Renal pelvis (tissue), 4 donors: ENCODE results near the gene HBD. TPM values are rescaled to one million over a fixed set of nuclear protein-coding genes. Genes with fewer than 3 reads are reported as not detected.
"Not testable (repeated sequence)": the region's sequence is repeated elsewhere in the genome, so short reads cannot be mapped to it uniquely, and the experiment has no call there.

ENCODE experiments used
- DNase-seq: peaks from one replicate; pipeline ENCODE4 v3.0.0-alpha.2; 2013
- polyA plus RNA-seq, 3 donors: library from polyadenylated mRNA; unstranded; fragments of 120-200 nt; gene quantifications; one replicate each; pipeline ENCODE4 v1.2.1, GENCODE V29; 2013; ENCODE audit not compliant: insufficient read length in 3 of 3

Gene HBD
- polyA plus RNA-seq, 3 donors, result 0.68 to 1.1 (median 0.93) TPM

DNA sequence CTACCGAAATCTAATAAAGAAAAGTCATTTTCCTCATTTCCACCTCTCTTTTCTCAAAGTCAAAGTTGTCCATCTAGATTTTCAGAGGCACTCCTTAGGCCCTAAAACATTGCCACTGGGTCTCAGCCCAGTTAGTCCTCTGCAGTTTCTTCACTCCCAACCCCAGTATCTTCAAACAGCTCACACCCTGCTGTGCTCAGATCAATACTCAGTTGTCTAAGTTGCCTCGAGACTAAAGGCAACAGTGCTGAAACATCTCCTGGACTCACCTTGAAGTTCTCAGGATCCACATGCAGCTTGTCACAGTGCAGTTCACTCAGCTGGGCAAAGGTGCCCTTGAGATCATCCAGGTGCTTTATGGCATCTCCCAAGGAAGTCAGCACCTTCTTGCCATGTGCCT is 19.7 kb upstream of the HBD start:
- DNase-seq, result not testable (repeated sequence)

DNA sequence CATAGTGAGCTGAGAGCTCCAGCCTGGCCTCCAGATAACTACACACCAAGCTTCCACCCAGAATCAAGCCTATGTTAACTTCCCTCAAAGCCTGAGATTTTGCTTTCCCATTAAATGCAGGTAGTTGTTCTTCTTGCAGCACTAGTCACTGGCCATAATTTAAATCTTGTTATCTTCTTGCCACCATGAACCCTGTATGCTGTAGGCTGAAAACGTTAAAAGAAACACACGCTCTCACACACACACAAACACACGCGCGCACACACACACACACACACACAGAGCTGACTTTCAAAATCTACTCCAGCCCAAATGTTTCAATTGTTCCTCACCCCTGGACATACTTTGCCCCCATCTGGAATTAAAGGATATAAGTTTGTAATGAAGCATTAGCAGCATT is 19.2 kb upstream of the HBD start:
- DNase-seq, result not testable (repeated sequence)

DNA sequence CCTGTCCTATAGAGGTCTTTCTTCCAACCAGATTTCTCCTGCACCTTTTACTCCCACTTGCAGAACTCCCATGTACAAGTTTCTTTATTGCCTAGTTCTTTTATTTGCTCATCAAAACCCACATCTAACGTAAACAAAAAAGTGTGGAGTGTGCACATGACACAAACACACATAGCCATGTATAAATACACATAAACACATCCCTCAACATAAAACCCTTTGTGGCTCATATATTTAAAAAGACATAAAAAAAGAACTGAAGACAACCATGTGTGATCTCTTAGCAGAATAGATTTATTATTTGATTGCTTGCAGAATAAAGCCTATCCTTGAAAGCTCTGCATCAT is 18.6 kb upstream of the HBD start:
- DNase-seq, result no peak

DNA sequence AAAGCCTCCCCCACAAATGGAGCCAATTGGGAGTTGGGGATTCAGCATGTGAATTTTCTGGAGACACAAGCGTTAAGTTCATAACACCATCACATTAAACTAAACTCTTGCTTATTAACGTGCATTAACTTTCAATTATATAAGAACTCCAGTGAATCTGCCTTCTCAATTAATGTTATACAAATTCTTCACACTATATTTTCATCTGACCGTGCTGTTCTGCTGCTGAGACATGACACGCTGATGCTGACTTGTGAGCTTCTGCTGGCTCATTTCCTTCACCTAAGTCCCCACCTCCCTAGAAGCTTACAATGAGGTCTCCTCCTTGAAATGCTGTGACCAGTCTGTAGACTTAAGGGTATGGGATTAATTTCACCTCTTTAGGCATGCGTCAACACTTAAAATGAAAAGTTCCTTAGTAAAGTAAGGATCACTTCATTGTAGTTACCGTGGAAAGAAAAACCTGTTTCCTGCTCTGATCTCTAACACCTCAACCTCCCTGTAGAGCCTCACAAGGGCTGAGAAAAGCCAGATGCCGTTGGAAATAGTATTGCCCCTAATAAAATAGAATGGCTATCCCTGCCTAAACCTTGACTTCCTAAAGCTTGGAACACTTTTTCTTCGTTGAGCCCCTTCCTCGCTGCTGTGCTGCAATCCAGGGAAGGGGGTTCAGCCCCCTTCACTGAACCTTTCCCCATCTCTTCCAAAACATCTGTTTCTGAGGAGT is 18.1 kb upstream of the HBD start:
- DNase-seq, result no peak

DNA sequence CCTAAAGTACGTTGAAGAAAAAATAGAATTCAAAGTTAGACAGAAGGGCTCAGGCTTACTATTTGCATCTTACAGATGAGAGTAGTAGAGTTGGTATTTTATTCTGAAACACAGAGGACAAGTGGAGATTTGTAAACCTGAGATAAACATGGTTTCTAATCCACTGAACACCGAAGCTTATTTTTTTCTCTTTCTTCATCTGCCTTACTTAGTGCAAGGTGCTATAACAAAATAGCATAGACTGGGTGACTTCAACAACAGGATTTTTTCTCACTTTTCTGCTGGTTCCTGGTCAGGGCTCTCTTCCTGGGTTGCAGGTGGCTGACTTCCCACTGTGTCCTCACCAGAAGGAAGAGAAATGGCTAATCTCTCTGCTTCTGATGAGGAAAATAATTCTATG is 17.5 kb upstream of the HBD start:
- no peak for DNase-seq

DNA sequence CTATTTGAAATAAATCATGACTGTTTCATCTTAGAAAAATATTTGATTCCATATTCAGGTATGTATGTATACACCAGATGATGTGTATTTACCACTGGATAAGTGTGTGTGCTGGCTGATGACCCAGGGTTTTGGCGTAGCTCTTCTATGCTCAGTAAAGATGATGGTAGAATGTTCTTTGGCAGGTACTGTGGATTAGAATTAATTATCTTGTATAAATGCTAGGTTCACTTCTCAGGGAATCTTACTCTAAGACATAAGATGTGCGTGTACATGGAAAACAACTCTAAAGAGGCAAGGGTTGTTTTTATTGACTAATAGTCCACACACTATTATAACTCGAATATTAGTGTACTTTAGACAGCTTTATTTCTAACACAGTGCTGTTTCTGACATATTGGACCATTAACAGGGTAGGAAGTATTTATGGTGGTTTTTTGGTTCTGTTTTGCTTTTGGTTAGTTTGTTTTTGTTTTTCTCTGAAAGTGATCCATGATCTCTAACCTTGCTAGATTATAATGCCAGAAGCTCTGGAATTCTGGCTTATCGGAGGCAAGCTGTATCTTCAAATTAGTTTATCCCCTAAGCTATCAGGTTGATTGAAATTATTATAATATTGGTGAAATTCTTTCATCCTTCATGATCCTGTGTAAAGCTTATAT is 16.4 kb upstream of the HBD start:
- DNase-seq, result no peak

DNA sequence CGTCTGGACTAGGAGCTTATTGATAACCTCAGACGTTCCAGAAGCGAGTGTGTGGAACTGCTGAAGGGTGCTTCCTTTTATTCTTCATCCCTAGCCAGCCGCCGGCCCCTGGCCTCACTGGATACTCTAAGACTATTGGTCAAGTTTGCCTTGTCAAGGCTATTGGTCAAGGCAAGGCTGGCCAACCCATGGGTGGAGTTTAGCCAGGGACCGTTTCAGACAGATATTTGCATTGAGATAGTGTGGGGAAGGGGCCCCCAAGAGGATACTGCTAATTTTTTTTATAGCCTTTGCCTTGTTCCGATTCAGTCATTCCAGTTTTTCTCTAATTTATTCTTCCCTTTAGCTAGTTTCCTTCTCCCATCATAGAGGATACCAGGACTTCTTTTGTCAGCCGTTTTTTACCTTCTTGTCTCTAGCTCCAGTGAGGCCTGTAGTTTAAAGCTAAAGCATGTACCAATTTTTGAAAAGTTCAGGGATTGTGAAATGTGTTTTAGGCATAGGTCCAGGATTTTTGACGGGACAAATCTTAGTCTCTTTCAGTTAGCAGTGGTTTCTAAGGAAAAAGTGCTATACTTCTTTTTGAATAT is 15.6 kb upstream of the HBD start, which contains the start of gene HBG1:
TSS of gene HBG1 (minus strand) at position 51 of the 590 bp plus-strand sequence. CDS start 53 bp downstream, outside the sequence.
- DNase-seq, result not testable (repeated sequence)

DNA sequence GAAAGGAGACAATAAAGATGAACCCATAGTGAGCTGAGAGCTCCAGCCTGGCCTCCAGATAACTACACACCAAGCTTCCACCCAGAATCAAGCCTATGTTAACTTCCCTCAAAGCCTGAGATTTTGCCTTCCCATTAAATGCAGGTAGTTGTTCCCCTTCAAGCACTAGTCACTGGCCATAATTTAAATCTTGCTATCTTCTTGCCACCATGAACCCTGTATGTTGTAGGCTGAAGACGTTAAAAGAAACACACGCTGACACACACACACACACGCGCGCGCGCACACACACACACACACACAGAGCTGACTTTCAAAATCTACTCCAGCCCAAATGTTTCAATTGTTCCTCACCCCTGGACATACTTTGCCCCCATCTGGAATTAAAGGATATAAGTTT is 14.2 kb upstream of the HBD start:
- DNase-seq, result not testable (repeated sequence)

DNA sequence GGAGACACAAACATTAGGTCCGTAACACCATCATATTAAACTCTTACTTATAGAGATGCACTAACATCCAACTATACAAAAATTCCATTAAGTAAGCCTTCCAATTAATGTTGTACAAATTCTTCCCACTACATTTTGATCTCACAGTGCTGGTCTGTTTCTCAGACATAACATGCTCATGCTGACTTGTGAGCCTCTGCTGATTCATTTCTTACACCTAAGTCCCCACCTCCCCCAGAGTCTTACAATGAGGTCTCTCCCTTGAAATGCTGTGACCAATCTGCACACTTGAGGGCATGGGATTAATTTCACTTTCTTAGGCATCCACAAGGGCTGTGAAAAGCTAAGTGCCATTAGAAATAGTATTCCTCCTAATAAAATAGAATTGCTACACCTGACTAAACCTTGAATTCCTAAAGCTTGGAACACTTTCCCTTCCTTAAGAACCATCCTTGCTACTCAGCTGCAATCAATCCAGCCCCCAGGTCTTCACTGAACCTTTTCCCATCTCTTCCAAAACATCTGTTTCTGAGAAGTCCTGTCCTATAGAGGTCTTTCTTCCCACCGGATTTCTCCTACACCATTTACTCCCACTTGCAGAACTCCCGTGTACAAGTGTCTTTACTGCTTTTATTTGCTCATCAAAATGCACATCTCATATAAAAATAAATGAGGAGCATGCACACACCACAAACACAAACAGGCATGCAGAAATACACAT is 13.3 kb upstream of the HBD start:
- no peak for DNase-seq

DNA sequence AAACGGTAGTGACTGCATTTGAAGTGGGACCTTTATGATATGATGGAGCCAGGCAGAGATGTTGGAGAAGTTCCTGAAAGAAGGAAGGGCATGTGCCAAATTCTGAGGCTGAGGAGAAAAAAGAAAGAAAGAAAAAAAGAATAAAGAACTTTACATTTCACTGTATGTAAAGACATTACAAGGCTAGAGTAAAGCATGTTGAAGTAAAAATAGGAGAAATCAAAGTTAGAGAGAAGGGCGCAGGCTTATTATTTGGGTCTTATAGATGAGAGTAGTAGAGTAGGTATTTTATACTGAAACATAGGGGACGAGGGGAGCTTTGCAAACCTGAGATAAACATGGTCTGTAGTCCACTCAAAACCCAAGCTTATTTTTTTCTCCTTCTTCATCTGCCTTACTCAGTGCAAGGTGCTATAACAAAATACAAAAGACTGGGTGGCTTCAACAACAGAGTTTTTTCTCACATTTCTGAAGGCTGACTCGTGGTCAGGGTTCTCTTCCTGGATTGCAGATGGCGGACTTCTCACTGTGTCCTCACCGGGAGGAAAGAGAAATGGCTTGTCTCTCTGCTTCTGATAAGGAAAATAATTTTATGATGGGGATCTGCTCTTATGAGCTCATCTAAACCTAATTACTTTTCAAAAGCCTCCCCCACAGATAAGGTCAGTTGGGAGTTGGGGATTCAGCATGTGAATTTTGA is 12.6 kb upstream of the HBD start:
- DNase-seq, result no peak

DNA sequence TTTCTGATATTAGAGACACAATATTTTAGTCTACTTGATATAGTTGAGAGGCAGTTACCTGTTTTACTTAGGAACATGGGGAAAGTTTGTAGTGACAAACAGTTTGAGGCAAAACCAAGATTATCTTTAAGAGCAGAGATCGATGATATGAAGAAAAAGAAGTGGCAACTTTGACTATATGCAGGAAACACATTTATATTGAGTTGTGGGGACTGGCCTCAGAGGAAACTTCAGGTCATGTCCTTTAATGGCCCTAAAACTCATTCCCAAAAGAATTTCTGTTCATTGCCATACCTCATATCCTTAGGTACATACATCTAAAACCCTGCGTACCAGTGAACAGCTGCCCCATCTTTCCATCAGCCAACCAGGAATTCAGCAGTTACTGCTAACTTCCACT is 10.9 kb upstream of the HBD start:
- no peak for DNase-seq

DNA sequence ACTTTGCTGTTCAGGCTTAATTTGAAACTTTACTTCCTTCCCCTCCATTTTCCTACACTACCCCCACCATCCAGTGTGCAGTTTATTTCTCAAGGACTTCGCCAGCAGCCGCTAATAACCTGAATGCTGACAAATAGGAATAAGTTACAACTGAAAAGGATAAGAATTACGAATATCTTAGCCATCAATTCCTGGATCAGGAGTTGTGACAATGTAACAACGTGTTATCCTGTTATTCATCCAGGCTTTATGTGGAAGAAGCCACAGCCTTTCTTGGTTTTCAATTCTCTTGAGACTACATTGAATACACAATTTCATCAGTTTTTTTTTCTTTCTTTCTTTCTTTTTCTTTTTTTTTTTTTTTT is 9.5 kb upstream of the HBD start:
- no peak for DNase-seq

DNA sequence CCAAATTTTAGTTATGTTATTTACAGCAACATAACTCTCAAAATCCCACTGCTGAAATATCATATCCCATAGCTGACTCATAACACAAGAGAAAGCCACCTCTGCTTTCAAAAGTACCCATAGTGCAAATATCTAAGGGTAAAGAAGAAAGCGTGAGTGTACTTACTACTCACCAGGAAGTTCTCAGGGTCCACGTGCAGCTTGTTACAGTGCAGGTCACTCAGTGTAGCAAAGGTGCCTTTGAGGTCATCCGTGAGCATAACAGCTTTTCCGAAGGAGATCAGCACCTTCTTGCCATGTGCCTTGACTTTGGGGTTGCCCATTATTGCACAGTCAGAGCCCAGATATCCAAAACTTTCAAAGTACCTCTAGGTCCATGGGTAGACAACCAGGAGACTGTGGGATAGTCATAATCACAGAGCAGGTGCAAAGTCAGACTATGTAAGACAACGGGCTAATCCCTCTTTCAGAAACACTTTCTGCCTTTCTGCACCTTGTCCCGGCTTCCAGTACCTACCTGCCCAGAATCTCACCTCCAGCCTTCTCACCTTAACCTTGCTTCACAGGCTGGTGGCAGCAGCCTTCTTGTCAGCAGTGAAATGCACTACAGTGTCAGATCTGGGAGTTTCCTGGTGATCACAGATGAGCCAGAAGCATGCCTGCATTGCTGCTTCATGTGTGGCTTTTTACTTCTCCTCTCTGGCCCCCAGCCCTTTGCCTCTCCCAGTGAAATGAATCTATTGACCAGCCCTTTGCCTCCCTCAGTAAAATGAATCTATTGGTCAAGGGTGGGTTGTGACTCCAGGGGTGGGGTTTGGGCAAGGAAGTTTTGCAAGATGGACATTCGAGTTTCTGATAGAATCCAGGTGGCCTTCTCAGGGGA is 8.9 kb upstream of the HBD start:
- no peak for DNase-seq

DNA sequence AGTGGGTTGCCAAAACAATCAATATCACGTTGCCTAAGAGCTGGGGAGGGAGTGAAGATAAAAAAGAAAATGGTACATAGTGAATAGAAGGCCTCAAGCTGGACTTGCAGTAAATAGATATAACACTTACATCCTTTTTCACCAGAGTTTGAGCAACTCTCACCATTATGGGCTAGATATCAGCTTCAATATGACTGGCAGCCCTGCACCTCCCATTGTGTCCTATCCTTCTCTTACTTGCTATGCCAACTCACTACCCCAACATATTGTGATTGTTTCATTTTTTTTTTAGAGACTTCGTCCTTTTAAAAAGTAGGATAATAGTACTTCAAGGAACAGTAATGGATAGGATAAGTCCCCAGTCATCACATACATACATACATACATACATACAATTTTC is 7.9 kb upstream of the HBD start:
- no peak for DNase-seq

DNA sequence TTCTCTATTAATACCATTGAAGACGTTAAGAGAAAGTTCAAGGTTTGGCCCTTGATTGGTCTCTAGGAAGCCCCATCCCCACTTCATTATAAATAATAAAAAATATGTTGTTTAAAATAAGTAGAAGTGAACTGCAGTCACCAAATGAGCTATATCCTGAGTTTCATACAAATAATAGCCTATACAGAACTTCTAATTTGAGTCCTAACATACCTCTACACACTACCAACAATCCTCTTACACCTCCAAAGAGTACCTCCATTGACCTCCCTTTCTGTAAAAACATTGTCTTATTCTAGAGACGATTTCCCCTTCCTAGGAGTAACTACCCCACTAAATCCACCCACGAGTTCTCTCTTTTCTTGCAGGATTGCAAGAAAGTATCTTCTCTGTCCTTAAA is 7.2 kb upstream of the HBD start:
- no peak for DNase-seq

DNA sequence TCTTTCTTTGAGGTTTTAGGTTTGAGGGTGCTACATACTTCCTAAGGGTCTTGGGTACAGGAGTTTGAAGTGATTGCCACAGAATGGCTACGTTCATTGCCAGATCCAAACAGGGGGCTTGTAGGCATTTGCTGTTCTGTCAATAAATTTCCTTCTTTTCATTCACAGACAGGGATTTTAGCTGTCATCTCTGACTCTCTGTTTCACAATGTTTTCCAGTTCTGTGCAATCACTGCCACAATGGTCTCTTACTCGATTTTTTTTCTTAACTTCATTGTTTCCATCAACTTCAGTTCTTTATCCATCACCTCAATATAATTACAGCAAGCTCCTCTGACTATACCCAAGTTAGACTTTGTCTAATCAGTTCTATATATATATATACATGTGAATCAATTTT is 6.2 kb upstream of the HBD start:
- DNase-seq, result no peak

DNA sequence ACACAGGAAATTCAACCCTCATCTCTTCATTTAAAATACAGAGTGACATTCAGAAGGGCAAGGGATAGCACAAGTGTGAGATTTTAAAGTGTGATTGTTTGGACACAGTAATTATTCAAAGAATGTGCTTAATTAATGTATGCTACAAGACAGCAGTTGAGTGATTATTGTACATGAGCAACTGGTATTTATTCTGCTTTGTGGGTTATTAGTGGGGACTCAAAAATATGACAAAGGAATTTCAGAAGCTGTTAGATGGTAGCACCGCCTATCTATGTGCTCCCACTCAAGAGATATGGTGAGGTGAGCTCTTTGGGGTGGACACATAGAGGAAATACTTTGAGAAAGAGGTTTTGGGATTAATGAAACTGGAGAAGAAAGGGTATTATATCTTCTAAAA is 5.8 kb upstream of the HBD start:
- DNase-seq, result no peak

DNA sequence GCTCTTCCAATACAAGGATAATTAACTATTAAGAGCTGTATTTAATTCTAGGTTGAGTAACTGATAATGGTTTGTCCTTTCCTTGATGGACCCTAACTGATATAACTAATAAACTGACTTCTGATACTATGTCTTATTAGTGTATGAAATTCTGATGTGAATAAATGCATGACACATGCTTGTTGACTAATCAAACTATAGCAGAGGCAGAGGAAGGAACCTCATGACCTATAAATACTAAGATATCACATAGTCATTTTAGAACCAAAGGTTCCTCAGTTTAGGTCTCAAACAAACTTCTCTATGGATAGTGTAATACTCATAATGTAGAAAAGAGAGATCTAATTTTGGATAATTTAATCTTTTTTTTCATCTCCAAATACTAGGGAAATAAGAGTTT is 4.8 kb upstream of the HBD start:
- DNase-seq, result no peak

DNA sequence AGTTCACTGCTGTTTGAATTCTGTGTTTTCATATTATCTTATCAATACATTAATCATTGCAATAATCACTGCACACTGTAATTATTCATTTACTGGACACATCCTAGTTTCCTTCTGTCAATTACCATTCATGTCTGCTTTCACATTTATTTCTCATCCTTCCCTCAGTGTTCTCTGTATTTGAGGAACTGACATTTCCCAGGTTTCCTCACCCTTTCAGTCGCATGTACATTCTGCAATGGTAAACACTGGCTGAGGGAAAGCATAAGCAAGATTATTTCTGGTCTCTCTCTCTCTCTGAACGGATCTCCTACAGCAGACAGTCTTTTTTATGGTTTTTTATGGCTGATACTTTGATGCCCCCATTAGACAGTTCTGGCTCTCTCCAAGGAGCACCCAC is 4.2 kb upstream of the HBD start:
- DNase-seq, result no peak

DNA sequence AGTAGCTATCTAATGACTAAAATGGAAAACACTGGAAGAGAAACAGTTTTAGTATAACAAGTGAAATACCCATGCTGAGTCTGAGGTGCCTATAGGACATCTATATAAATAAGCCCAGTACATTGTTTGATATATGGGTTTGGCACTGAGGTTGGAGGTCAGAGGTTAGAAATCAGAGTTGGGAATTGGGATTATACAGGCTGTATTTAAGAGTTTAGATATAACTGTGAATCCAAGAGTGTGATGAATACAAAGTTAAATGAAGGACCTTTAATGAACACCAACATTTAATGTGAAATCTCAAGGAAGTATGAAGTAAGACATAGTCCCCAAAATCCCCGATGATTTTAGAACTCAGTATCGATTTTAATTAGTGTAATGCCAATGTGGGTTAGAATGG is 3.1 kb upstream of the HBD start:
- no peak for DNase-seq
